H9 (cell line): ENCODE measurements around the gene CENPP. TPM values are rescaled to one million over a fixed set of nuclear protein-coding genes. Genes with fewer than 3 reads are reported as not detected.

Experiments
- DNase-seq: peaks from one replicate; pipeline ENCODE4 v3.0.0-alpha.2; 2017
- H2AFZ ChIP-seq: one replicate; pipeline ENCODE4 v1.6.1; 2013; ENCODE audit warnings: mild to moderate bottlenecking, low read length, control low read depth, moderate library complexity
- H2AK5ac ChIP-seq: 2 replicates; pipeline ENCODE4 v1.6.1; 2013; ENCODE audit warnings: low read length, control low read depth, mixed read lengths; ENCODE audit not compliant: insufficient read length
- H2BK120ac ChIP-seq: one replicate; pipeline ENCODE4 v1.6.1; 2013; ENCODE audit warnings: low read depth, mild to moderate bottlenecking, low read length, control low read depth, inconsistent platforms; ENCODE audit not compliant: poor library complexity, severe bottlenecking
- H2BK12ac ChIP-seq: 2 replicates; pipeline ENCODE4 v1.6.1; 2013; ENCODE audit warnings: low read length, control low read depth, mixed read lengths, low read depth; ENCODE audit not compliant: insufficient read length
- H2BK15ac ChIP-seq: 2 replicates; pipeline ENCODE4 v1.6.1; 2013; ENCODE audit warnings: low read depth, low read length, control low read depth
- H2BK20ac ChIP-seq: one replicate; pipeline ENCODE4 v1.6.1; 2013; ENCODE audit warnings: low read depth, mild to moderate bottlenecking, low read length, control low read depth, inconsistent platforms; ENCODE audit not compliant: poor library complexity, severe bottlenecking
- H2BK5ac ChIP-seq: 2 replicates; pipeline ENCODE4 v1.6.1; 2013; ENCODE audit warnings: low read length, control low read depth, mixed read lengths; ENCODE audit not compliant: insufficient read length
- H3K14ac ChIP-seq: 2 replicates; pipeline ENCODE4 v1.6.1; 2013; ENCODE audit warnings: low read length, control low read depth; ENCODE audit not compliant: insufficient read depth
- H3K18ac ChIP-seq: 2 replicates; pipeline ENCODE4 v1.6.1; 2013; ENCODE audit warnings: low read depth, mild to moderate bottlenecking, mixed read lengths, low read length, control low read depth; ENCODE audit not compliant: insufficient read length
- H3K23ac ChIP-seq: 2 replicates; pipeline ENCODE4 v1.6.1; 2013; ENCODE audit warnings: low read length, control low read depth, mixed read lengths, low read depth; ENCODE audit not compliant: insufficient read length
- H3K23me2 ChIP-seq: 2 replicates; pipeline ENCODE4 v1.6.1; 2013; ENCODE audit warnings: low read depth, mild to moderate bottlenecking, mixed read lengths, low read length, control low read depth; ENCODE audit not compliant: insufficient read length, poor library complexity, severe bottlenecking
- H3K27ac ChIP-seq: 2 replicates; pipeline ENCODE4 v1.5.1; 2013; ENCODE audit warnings: low read length, control low read depth, mixed read lengths, low read depth; ENCODE audit not compliant: insufficient read length
- H3K27me3 ChIP-seq: 2 replicates; pipeline ENCODE4 v1.6.1; 2013; ENCODE audit warnings: low read length, control low read depth, inconsistent platforms; ENCODE audit not compliant: insufficient read depth
- H3K4ac ChIP-seq: 2 replicates; pipeline ENCODE4 v1.6.1; 2013; ENCODE audit warnings: low read depth, mild to moderate bottlenecking, control low read depth, inconsistent platforms, low read length, moderate library complexity
- H3K4me1 ChIP-seq: 2 replicates; pipeline ENCODE4 v1.6.1; 2013; ENCODE audit warnings: low read length, control low read depth, inconsistent platforms; ENCODE audit not compliant: insufficient read depth
- H3K4me2 ChIP-seq: 2 replicates; pipeline ENCODE4 v1.6.1; 2013; ENCODE audit warnings: low read length, control low read depth, mixed read lengths; ENCODE audit not compliant: insufficient read length, insufficient read depth
- H3K56ac ChIP-seq: 2 replicates; pipeline ENCODE4 v1.6.1; 2013; ENCODE audit warnings: low read depth, mild to moderate bottlenecking, mixed read lengths, low read length, control low read depth; ENCODE audit not compliant: insufficient read length
- H3K79me1 ChIP-seq: 2 replicates; pipeline ENCODE4 v1.6.1; 2013; ENCODE audit warnings: low read depth, mild to moderate bottlenecking, moderate library complexity, low read length, control low read depth, inconsistent platforms; ENCODE audit not compliant: insufficient read depth, poor library complexity, severe bottlenecking
- H3K79me2 ChIP-seq: 2 replicates; pipeline ENCODE4 v1.6.1; 2013; ENCODE audit warnings: low read length, control low read depth, inconsistent platforms; ENCODE audit not compliant: insufficient read depth
- H3K9ac ChIP-seq: 2 replicates; pipeline ENCODE4 v1.6.1; 2013; ENCODE audit warnings: low read length, control low read depth, mixed read lengths; ENCODE audit not compliant: insufficient read length; ENCODE audit errors: extremely low read depth
- H3K9me3 ChIP-seq: one replicate; pipeline ENCODE4 v1.6.1; 2013; ENCODE audit warnings: low read depth, low read length, inconsistent platforms; ENCODE audit not compliant: control insufficient read depth
- H3T11ph ChIP-seq: one replicate; pipeline ENCODE4 v1.6.1; 2013; ENCODE audit warnings: mild to moderate bottlenecking, low read length, control low read depth, inconsistent platforms
- H4K20me1 ChIP-seq: one replicate; pipeline ENCODE4 v1.6.1; 2013; ENCODE audit not compliant: control insufficient read depth, insufficient read length, insufficient read depth
- H4K5ac ChIP-seq: 2 replicates; pipeline ENCODE4 v1.6.1; 2013; ENCODE audit warnings: low read depth, mild to moderate bottlenecking, mixed read lengths, low read length, control low read depth; ENCODE audit not compliant: insufficient read length
- H4K8ac ChIP-seq: replicated peaks from 2 replicates; pipeline ENCODE4 v1.6.1; 2013; ENCODE audit warnings: low read length, control low read depth, mixed read lengths, low read depth; ENCODE audit not compliant: insufficient read length
- H4K91ac ChIP-seq: 2 replicates; pipeline ENCODE4 v1.6.1; 2013; ENCODE audit warnings: low read depth, mild to moderate bottlenecking, moderate library complexity, mixed read lengths, low read length, control low read depth; ENCODE audit not compliant: insufficient read length
- H3K27ac Mint-ChIP-seq, 3 experiments: 2 replicates in 2 of 3; 3 replicates in 1 of 3; pipeline ENCODE4 v1.8.0; 2020 to 2021; ENCODE audit warnings: mixed read lengths in 3 of 3, mild to moderate bottlenecking in 1 of 3, moderate library complexity in 1 of 3
- H3K27me3 Mint-ChIP-seq: 2 replicates; pipeline ENCODE4 v1.8.0; 2021; ENCODE audit warnings: low read depth, mild to moderate bottlenecking, moderate library complexity, mixed read lengths
- H3K36me3 Mint-ChIP-seq, 3 experiments: 2 replicates in 2 of 3; 3 replicates in 1 of 3; pipeline ENCODE4 v1.8.0; 2020 to 2021; ENCODE audit warnings: low read depth in 3 of 3, mixed read lengths in 3 of 3; ENCODE audit not compliant: insufficient read depth in 1 of 3
- H3K4me1 Mint-ChIP-seq, 2 experiments: 2 replicates each; pipeline ENCODE4 v1.8.0; 2020; ENCODE audit warnings: mixed read lengths in 2 of 2
- H3K4me3 Mint-ChIP-seq, 2 experiments: 2 replicates in 1 of 2; 3 replicates in 1 of 2; pipeline ENCODE4 v1.8.0; 2020 to 2021; ENCODE audit warnings: mild to moderate bottlenecking in 2 of 2, mixed read lengths in 2 of 2, moderate library complexity in 1 of 2
- H3K9me3 Mint-ChIP-seq, 2 experiments: 2 replicates in 1 of 2; 3 replicates in 1 of 2; pipeline ENCODE4 v1.8.0; 2020; ENCODE audit warnings: mild to moderate bottlenecking in 2 of 2, mixed read lengths in 2 of 2, moderate library complexity in 1 of 2
- CTCF ChIP-seq: fragments of 200-600 bp; sonication (generic); conservative IDR thresholded peaks from 3 replicates; pipeline ENCODE4 v1.8.0; 2021; ENCODE audit warnings: antibody characterized with exemption, mild to moderate bottlenecking
- WGBS: extraction: QIAGEN DNeasy Blood & Tissue Kit; methylation state at CpG from one replicate; pipeline ENCODE4 v1.1.7; 2013; ENCODE audit warnings: missing lambda C conversion rate, low lambda C conversion rate, mixed read lengths; ENCODE audit not compliant: insufficient read length; ENCODE audit errors: extremely low coverage; 5-methylcytosine and 5-hydroxymethylcytosine counted together
- total RNA-seq: library from RNA; stranded (reverse); gene quantifications from 2 replicates; pipeline ENCODE4 v1.2.1, GENCODE V29; 2021

CENPP gene
- total RNA-seq, 1 experiment from 2014 or later = 9.1 TPM

GRCh38 chr9:92422611-92423338 is 97.0 kb downstream of the CENPP start:
- H3K23ac ChIP-seq = no peak overlapping the region
- H4K5ac ChIP-seq = no peak overlapping the region
- H3K4me2 ChIP-seq = no peak overlapping the region
- no peak overlapping the region for H3K14ac ChIP-seq
- H3K27me3 ChIP-seq = no peaks in the 10 kb centered on the region
- H3K27me3 Mint-ChIP-seq = no peaks in the 10 kb centered on the region
- H3T11ph ChIP-seq = no peak overlapping the region
- no peak overlapping the region for H3K27ac Mint-ChIP-seq
- H3K4ac ChIP-seq = no peak overlapping the region
- H3K56ac ChIP-seq = no peak overlapping the region
- no peaks in the 10 kb centered on the region for H3K9me3 ChIP-seq
- no peak overlapping the region for H3K9ac ChIP-seq
- WGBS = no CpG with 5 or more reads among the region's 2 CpGs
- no peak overlapping the region for H2BK20ac ChIP-seq
- H3K79me1 ChIP-seq = no peaks in the 10 kb centered on the region
- no peaks in the 10 kb centered on the region for H3K36me3 Mint-ChIP-seq
- H3K4me1 ChIP-seq = no peaks in the 10 kb centered on the region
- H3K27ac ChIP-seq = no peak overlapping the region
- no peak overlapping the region for H2BK5ac ChIP-seq
- H2AFZ ChIP-seq = no peak overlapping the region
- no peaks in the 10 kb centered on the region for H3K79me2 ChIP-seq
- H3K18ac ChIP-seq = no peak overlapping the region
- H4K20me1 ChIP-seq = no peaks in the 10 kb centered on the region
- no peak overlapping the region for H4K8ac ChIP-seq
- H2AK5ac ChIP-seq = no peak overlapping the region
- no peaks in the 10 kb centered on the region for H3K9me3 Mint-ChIP-seq
- no peak overlapping the region for H2BK12ac ChIP-seq
- no peak for TF ChIP-seq CTCF
- H3K4me3 Mint-ChIP-seq = no peak overlapping the region
- no peak overlapping the region for H2BK120ac ChIP-seq
- peaks cover 2 to 3% of the 10 kb centered on the region in 2 experiments; a peak in 2 of 4 replicates for H3K4me1 Mint-ChIP-seq
- H2BK15ac ChIP-seq = no peak overlapping the region
- H3K23me2 ChIP-seq = no peaks in the 10 kb centered on the region
- DNase-seq = no peak
- no peak overlapping the region for H4K91ac ChIP-seq
